ENCODE measurements around the gene COL25A1. TPM values are rescaled to one million over a fixed set of nuclear protein-coding genes. Genes with fewer than 3 reads are reported as not detected.
"Not testable (repeated sequence)": the region's sequence is repeated elsewhere in the genome, so short reads cannot be mapped to it uniquely, and the experiment has no call there.

Gene COL25A1
- total RNA-seq, 1 experiment from 2014 or later: not detected

GRCh38 chr4:109126856-109127255, 175.6 kb downstream of the COL25A1 start:
- no peak for DNase-seq (ENCODE audit: low read depth)

GRCh38 chr4:109125084-109125483, 177.4 kb downstream of the COL25A1 start:
- no peak for DNase-seq (ENCODE audit: low read depth)

- no peak for DNase-seq (ENCODE audit: low read depth)
Measured at GRCh38 chr4:109123951-109124350, 178.5 kb downstream of the COL25A1 start.

- DNase-seq (ENCODE audit: low read depth): no peak
Measured at GRCh38 chr4:109121561-109121960, 180.9 kb downstream of the COL25A1 start.

GRCh38 chr4:109119852-109120251, 182.6 kb downstream of the COL25A1 start:
- no peak for DNase-seq (ENCODE audit: low read depth)

GRCh38 chr4:109118635-109119034, 183.8 kb downstream of the COL25A1 start:
- no peak for DNase-seq (ENCODE audit: low read depth)

- DNase-seq (ENCODE audit: low read depth): no peak
Measured at GRCh38 chr4:109114501-109114900, 188.0 kb downstream of the COL25A1 start.

- DNase-seq (ENCODE audit: low read depth): no peak
Measured at GRCh38 chr4:109113521-109113920, 188.9 kb downstream of the COL25A1 start.

- no peak for DNase-seq (ENCODE audit: low read depth)
Measured at GRCh38 chr4:109111031-109111430, 191.4 kb downstream of the COL25A1 start.

- DNase-seq (ENCODE audit: low read depth): not testable (repeated sequence)
Measured at GRCh38 chr4:109108215-109108614, 194.2 kb downstream of the COL25A1 start.

GRCh38 chr4:109094056-109094455, 208.4 kb downstream of the COL25A1 start:
- no peak for DNase-seq (ENCODE audit: low read depth)

- no peak for DNase-seq (ENCODE audit: low read depth)
Measured at GRCh38 chr4:109091727-109092409, 210.6 kb downstream of the COL25A1 start.

- no peak for DNase-seq (ENCODE audit: low read depth)
Measured at GRCh38 chr4:109083911-109084310, 218.5 kb downstream of the COL25A1 start.

GRCh38 chr4:109079731-109080130, 222.7 kb downstream of the COL25A1 start:
- DNase-seq (ENCODE audit: low read depth): peak; percentile 43

GRCh38 chr4:109079201-109079600, 223.3 kb downstream of the COL25A1 start:
- DNase-seq (ENCODE audit: low read depth): peak; percentile 1

GRCh38 chr4:109078724-109079123, 223.7 kb downstream of the COL25A1 start:
- DNase-seq (ENCODE audit: low read depth): peak; percentile 33

- DNase-seq (ENCODE audit: low read depth): peak; percentile 6
Measured at GRCh38 chr4:109077505-109077904, 225.0 kb downstream of the COL25A1 start.

- DNase-seq (ENCODE audit: low read depth): not testable (repeated sequence)
Measured at GRCh38 chr4:109076709-109077108, 225.7 kb downstream of the COL25A1 start.

GRCh38 chr4:109075621-109076020, 226.8 kb downstream of the COL25A1 start:
- no peak for DNase-seq (ENCODE audit: low read depth)

GRCh38 chr4:109072595-109072994, 229.9 kb downstream of the COL25A1 start:
- DNase-seq (ENCODE audit: low read depth): peak; percentile 12

- DNase-seq (ENCODE audit: low read depth): not testable (repeated sequence)
Measured at GRCh38 chr4:109070677-109071076, 231.8 kb downstream of the COL25A1 start.

- no peak for DNase-seq (ENCODE audit: low read depth)
Measured at GRCh38 chr4:109067508-109068235, 234.8 kb downstream of the COL25A1 start.

- no peak for DNase-seq (ENCODE audit: low read depth)
Measured at GRCh38 chr4:109065006-109065405, 237.5 kb downstream of the COL25A1 start.
